ENCODE results near the gene MFSD11. TPM values are rescaled to one million over a fixed set of nuclear protein-coding genes. Genes with fewer than 3 reads are reported as not detected.

The MFSD11 gene
- total RNA-seq, 1 experiment from 2014 or later, result 42.3 TPM

DNA sequence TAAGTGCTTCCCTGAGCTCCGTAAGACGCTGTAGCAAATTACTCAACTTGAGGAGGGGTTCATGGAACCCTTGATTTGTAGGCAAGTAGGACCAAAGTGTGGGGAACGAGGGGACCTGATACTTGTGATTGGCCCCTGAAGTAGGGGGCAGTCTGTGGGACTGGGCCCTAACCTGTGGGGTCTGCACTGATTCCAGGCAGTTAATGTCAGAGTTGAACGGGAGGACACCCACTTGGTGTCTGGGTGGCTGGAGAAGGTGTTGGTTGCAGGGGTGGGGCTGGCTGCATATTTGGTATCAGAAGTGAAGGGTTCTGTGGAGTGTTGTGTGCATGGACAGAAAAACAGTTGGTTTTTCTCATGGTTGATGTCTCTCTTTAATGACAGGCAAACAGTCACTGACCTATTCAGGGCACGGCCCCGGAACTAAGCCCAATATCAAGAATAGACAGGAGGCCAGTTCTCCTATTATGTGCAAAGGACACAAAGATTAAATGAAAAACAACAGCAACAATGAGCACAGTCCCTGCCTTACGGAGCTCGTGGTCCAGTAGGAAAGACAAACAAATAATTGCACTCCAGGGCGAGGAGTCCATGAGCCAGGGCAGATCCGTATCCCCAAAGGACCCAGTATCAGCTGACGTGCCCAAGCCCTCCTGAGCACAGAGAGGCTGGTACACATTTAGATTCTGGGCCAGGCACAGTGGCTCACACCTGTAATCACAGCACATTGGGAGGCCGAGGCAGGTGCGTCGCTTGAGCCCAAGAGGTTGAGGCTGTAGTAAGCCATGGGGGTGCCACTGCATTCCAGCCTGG lies 46.3 kb upstream of the MFSD11 start:
- DNase-seq (ENCODE audit: low read depth, low spot score) (no peak), ATAC-seq (no peak)
- Histone ChIP-seq H3K9me3 (ENCODE audit: control insufficient read depth, insufficient read depth, low read depth, low read length) (no peaks in the 10 kb centered on the region), H3K27me3 (ENCODE audit: control insufficient read depth, insufficient read depth, low read length) (no peaks in the 10 kb centered on the region), H3K36me3 (ENCODE audit: control insufficient read depth, insufficient read depth, low read length) (no peaks in the 10 kb centered on the region), H3K27ac (ENCODE audit: low read length) (no peak overlapping the region), H3K4me3 (ENCODE audit: low read depth in 2 of 2, low read length in 2 of 2) (no peak overlapping the region), H3K4me1 (ENCODE audit: control insufficient read depth, insufficient read depth, low read length) (peaks cover 26% of the 10 kb centered on the region)
- intact Hi-C loops (cut with micrococcal nuclease; ENCODE audit: unreplicated experiment) (no loop called here), in situ Hi-C loops (cut with HindIII; ENCODE audit: low pct_unique_long_range_greater_than_20kb, low sequenced_read_pairs) (no loop called here)
- ChIA-PET CTCF (no interaction called here), POLR2A (no interaction called here)
- BruUV-seq (replicated peaks), result no TSS peak
- TF ChIP-seq SIN3A (IDR thresholded peaks at IDR 0.05; ENCODE audit: borderline replicate concordance, insufficient read depth, low read depth, low read length), result no peak
- TF ChIP-seq, protein P1, sequence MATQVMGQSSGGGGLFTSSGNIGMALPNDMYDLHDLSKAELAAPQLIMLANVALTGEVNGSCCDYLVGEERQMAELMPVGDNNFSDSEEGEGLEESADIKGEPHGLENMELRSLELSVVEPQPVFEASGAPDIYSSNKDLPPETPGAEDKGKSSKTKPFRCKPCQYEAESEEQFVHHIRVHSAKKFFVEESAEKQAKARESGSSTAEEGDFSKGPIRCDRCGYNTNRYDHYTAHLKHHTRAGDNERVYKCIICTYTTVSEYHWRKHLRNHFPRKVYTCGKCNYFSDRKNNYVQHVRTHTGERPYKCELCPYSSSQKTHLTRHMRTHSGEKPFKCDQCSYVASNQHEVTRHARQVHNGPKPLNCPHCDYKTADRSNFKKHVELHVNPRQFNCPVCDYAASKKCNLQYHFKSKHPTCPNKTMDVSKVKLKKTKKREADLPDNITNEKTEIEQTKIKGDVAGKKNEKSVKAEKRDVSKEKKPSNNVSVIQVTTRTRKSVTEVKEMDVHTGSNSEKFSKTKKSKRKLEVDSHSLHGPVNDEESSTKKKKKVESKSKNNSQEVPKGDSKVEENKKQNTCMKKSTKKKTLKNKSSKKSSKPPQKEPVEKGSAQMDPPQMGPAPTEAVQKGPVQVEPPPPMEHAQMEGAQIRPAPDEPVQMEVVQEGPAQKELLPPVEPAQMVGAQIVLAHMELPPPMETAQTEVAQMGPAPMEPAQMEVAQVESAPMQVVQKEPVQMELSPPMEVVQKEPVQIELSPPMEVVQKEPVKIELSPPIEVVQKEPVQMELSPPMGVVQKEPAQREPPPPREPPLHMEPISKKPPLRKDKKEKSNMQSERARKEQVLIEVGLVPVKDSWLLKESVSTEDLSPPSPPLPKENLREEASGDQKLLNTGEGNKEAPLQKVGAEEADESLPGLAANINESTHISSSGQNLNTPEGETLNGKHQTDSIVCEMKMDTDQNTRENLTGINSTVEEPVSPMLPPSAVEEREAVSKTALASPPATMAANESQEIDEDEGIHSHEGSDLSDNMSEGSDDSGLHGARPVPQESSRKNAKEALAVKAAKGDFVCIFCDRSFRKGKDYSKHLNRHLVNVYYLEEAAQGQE (IDR thresholded peaks at IDR 0.05; ENCODE audit: insufficient read depth in 1 of 2, low read depth in 2 of 2, low read length in 1 of 2), result no peak

DNA sequence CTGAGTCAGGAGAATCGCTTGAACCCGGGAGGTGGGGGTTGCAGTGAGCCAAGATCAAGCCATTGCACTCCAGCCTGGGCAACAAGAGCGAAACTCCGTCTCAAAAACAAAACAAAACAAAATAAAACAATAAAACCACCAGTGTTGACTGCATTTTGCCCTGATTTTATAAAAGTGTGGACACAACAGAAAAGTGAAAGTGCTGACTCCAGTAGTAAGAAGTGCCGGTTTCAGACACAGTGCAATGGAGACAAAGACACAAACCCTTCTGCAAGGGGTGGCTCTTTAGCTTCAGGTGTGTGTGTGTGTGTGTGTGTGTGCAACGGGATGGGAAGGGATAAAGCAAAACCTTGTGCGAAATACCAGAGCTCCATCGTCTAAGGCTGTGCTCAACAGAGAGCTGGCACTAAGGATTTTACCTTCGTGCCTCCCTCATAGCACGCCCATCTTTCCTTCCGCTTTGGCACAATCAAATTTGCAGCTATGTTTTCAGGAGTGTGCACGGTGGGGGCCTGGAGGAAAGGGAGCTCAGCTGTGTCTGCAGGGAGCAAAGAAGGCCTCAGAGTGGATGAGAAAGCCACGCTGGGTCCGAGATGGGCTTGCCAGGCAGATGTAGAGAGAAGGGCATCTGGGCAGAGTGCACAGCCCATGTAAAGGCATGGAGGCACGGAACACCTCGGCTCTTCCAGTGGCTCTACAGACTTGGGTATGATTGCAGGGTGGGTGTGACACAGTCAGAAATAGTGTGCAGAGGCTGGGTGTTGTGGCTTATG lies 42.7 kb upstream of the MFSD11 start:
- ATAC-seq, result peak; percentile 72
- intact Hi-C loops (cut with micrococcal nuclease; ENCODE audit: unreplicated experiment), result no loop called here
- in situ Hi-C loops (cut with HindIII; ENCODE audit: low pct_unique_long_range_greater_than_20kb, low sequenced_read_pairs), result no loop called here

More for the DNA sequence above, 42.7 kb upstream of the MFSD11 start:
- POLR2A ChIA-PET, result interaction anchor here (0.7 kb wide), 1 partner anchor 9 kb away, joined by 7 read pairs; no protein-coding TSS in a partner anchor
- Histone ChIP-seq H3K4me3 (ENCODE audit: low read depth in 2 of 2, low read length in 2 of 2) (peak overlapping the region; percentile 6 to 45), H3K27ac (ENCODE audit: low read length) (peak overlapping the region; percentile 5; the same call in 1 of the 2 replicates), H3K36me3 (ENCODE audit: control insufficient read depth, insufficient read depth, low read length) (no peaks in the 10 kb centered on the region), H3K27me3 (ENCODE audit: control insufficient read depth, insufficient read depth, low read length) (no peaks in the 10 kb centered on the region), H3K9me3 (ENCODE audit: control insufficient read depth, insufficient read depth, low read depth, low read length) (no peaks in the 10 kb centered on the region), H3K4me1 (ENCODE audit: control insufficient read depth, insufficient read depth, low read length) (peaks cover 22% of the 10 kb centered on the region)
- no TSS peak for BruUV-seq (replicated peaks)
- TF ChIP-seq, protein P2, sequence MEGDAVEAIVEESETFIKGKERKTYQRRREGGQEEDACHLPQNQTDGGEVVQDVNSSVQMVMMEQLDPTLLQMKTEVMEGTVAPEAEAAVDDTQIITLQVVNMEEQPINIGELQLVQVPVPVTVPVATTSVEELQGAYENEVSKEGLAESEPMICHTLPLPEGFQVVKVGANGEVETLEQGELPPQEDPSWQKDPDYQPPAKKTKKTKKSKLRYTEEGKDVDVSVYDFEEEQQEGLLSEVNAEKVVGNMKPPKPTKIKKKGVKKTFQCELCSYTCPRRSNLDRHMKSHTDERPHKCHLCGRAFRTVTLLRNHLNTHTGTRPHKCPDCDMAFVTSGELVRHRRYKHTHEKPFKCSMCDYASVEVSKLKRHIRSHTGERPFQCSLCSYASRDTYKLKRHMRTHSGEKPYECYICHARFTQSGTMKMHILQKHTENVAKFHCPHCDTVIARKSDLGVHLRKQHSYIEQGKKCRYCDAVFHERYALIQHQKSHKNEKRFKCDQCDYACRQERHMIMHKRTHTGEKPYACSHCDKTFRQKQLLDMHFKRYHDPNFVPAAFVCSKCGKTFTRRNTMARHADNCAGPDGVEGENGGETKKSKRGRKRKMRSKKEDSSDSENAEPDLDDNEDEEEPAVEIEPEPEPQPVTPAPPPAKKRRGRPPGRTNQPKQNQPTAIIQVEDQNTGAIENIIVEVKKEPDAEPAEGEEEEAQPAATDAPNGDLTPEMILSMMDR (IDR thresholded peaks at IDR 0.05), result no peak
- TF ChIP-seq POLR2AphosphoS5 (IDR thresholded peaks at IDR 0.05; ENCODE audit: low read depth, low read length), result no peak
- no peak for TF ChIP-seq TCF7L2 (IDR thresholded peaks at IDR 0.05; ENCODE audit: low read depth, low read length)
- TF ChIP-seq SIN3A (IDR thresholded peaks at IDR 0.05; ENCODE audit: borderline replicate concordance, insufficient read depth, low read depth, low read length), result no peak
- TF ChIP-seq, protein P1 (IDR thresholded peaks at IDR 0.05; ENCODE audit: insufficient read depth in 1 of 2, low read depth in 2 of 2, low read length in 1 of 2), result no peak
- DNase-seq (ENCODE audit: low read depth, low spot score), result no peak
- CTCF ChIA-PET, result interaction anchor here (0.5 to 0.7 kb wide), 3 partner anchors 16 to 71 kb away, joined by 3 to 7 read pairs (median 3); partner anchors contain the start of gene MXRA7

Data from Panc1 (cell line).